Eye (tissue), 1 donor: ENCODE data around the gene NPHP4.

Experiments
- DNase-seq: peaks from one replicate; pipeline ENCODE4 v3.0.0-alpha.2; 2015

Gene NPHP4

GRCh38 chr1:5844442-5844841 is 147.8 kb downstream of the NPHP4 start:
- no peak for DNase-seq

DNA sequence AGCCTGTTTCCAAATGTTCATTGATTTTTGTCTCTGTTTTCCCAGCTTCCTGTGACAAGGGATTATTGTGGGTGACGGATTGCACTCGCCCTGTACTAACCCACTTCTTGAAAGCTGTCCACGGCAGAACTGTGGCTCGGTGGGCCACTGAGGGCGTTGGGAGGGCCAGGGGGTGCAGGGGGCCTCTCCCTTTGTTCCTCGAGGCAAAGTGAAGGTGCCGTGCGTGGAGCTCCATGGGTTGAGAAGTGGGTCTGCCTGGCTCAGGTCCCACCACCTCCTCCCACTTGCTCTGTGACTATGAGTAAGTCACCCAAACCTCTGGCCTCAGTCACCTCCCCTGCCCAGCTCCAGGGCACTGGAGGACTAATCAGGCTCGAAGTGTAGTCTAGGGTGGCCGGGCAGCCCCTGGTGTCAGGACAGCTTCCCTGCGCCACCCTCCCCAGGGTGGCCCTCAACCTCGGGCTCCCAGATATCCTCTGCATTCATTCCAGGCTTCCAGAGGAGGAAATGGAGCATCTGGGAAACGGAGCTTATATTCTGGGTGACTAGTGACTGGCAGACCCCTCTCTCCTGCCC is 148.6 kb downstream of the NPHP4 start:
- no peak for DNase-seq

- no peak for DNase-seq
Measured at GRCh38 chr1:5842679-5843078, 149.5 kb downstream of the NPHP4 start.

DNA sequence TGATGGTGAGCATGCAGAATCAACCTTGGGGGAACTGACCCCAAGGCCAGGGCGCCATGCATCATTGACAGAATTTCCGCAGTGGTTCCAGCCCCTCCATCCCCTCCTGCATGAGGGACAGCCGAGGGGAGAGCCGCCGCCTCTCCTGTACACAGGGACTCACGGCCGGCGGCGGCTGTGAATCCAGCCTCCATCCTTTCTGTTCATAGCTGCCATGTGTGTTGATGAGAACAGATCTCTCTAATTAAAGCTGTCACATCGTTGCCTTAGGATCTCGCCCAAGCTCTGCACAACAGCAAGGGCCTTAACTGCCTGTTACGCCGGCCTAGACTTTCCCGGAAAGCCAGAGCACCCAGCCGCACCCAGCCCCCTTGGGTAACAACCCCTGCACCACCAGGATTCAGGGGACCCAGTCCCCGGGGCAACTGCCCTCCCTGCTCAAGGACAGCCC is 151.6 kb downstream of the NPHP4 start:
- peak; percentile 46 for DNase-seq

DNA sequence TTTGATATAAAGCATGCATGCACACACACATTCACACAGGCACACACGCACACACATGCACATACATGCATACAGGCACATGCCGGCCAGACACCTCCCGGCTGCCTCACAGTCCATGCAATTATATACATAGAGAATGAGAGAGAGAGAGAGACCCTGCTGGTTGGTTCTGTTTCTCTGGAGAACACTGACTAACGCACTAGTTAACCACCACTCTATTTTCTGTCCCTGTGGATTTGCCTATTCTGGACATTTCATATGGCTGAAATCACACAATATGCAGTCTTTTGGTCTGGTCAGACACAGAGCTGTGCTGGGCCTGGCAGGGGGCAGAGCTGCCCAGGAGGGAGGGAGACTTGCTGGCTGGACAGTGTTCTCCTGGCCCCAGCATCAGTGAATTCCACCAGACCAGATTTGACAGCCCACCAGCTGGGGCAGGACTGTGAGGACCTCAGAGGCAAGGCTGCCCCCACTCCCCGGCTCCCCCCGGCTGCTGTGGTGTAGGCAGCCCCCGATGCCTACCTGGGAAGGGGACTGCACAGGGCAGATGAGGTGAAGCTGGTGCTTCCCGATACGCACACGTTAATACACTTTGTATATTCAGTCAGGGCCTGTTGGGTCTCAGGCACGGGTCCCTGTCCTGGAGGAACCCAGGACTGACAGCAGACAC is 152.2 kb downstream of the NPHP4 start:
- peak; percentile 64 for DNase-seq

DNA sequence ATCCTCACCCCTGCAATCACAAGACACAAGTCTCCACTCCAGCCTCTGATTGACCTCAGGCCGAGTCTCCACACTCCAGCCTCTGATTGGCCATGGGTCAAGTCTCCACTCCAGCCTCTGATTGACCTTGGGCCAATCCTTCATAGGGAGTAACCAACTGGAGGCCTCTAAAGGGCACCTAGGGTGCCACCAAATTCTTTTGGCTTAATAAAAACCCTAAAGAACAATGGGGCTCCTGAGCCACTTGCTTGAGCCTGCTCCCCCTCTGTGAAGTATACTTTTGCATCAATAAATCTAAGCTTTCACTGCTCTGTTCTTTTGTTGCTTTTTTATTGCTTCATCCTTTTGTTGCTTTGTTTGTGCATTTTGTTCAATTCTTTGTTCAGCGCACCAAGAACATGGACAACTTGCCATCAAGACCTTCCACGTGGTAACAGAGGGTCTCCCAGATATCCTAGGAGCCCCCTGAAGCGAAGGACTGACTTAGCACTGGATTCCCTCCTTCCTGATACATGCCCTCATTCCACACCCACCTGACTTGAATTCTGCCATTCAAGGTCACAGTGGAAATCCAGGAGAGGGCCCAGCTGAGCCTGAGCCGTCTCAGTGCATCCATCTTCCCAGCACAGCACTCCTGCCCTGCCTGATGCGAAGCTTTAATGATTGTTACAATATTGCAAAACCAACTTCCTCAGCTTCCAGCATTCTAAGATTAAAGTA is 152.9 kb downstream of the NPHP4 start:
- DNase-seq: peak; percentile 36

- no peak for DNase-seq
Measured at GRCh38 chr1:5837976-5838653, 154.1 kb downstream of the NPHP4 start.

- DNase-seq: no peak
Measured at GRCh38 chr1:5836776-5837440, 155.3 kb downstream of the NPHP4 start.

DNA sequence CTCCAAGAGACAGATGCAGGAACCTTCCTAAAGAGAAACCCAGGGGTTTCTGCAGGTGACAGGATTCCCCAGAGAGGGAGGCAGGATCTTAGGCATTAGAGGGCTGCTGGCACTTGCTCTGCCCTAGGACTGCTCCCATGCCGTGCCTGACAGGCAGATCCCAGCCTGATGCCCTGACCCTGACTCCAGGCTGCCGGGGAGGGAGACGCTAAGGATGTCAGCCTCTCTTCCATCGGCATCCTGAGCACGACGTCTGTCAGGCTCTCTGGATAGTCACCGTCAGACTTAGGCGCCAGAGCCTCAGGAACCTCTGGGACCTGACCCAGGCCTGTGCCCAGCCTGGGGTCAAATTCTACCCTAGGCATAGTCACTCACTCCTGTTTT is 157.1 kb downstream of the NPHP4 start:
- no peak for DNase-seq

DNA sequence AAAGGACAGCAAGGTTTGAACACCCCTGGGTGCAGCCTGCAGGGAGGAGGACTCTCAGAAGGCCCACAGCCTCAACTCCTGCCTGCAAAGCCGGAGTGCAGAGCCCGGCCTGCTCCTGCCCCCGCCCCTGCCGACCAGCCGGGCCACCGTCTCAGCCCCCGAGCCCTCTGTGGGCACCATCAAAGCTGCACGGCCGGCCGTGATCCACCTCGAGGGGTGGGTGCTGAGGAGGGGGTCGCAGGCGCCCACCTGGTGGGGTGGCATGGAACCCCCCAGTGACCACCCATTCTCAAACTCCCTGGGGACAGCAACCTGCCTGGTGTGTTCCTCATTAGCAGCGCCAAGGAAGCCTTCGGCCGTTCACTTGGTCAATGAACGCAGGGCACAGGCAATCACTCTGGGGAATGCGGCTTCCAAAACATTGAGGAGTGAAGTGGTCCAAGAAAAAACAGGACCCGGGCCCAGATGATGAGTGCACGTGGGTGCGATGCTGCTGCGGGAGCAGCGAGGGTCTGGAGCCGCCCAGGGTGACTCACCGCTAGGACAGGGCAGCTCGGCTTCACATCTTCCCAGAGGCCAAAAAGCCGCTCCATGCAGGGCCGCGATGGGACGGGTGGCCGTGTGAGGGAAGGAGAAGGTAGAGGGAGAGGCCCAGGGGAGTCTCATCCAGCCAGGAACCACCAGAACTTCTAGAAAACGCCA is 157.6 kb downstream of the NPHP4 start:
- no peak for DNase-seq

DNA sequence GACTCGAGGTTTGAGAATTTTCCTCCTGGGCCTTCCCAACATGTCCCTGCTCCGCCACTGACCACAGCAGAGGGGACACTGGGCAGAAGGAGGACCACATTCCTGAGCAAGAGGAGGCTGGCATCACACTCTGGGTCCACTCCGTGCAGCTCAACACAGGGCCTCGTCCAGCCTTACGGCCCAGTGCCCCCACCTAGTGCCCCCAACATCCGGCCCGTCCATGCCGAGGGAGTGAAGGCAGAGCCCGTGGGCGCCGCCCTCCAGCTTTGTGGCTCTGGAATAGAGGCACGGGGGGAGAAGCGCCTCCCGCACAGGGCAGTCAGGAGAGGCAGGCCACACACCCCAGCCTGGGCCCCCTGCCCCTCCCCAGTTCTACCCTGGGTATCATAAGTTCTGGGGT is 158.3 kb downstream of the NPHP4 start:
- DNase-seq: no peak

DNA sequence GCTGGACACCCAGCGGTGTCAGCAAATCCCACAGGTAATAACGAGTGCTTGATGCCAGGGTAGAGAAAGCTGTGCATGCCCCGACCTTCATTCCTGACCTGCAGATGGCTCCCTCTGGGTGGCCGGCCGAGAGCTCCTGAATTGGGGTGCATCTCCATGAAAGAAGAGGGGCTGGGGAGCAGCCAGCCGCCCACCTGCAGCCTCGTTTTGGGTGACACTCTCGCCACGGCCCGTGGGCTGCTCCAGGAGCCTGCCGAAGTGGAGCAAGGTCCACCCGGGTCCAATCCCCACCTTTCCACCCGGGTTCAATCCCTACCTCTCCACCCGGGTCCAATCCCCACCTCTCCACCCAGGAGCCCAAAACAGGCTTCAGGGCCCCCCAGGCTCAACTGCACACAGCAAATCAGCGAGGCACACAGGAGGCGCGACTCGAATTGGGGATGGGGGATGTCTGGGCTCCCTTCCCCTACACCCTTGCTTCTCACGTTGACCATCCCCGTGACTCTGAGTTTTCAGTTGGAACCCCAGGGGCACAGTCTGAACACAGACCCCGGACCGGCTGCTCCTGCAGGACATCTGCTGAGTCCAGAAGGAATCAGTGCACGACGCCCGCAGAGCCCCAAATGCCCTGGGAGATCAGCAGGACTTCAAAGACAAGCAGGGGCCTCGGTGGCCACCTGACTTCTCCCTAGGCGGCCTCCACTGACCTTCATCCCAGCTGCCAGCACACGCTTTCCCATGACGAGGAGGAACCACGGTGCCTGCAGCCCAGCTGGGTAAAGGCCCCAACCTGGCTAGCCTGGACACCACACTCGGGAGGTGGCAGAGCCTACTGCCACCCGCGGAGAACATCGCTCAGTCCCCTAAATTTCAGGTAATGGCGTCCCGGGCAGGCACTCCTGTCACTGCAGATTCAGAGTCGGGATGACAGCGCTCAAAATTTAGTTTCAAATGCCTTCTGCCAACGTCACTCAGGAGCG is 159.0 kb downstream of the NPHP4 start:
- no peak for DNase-seq

DNA sequence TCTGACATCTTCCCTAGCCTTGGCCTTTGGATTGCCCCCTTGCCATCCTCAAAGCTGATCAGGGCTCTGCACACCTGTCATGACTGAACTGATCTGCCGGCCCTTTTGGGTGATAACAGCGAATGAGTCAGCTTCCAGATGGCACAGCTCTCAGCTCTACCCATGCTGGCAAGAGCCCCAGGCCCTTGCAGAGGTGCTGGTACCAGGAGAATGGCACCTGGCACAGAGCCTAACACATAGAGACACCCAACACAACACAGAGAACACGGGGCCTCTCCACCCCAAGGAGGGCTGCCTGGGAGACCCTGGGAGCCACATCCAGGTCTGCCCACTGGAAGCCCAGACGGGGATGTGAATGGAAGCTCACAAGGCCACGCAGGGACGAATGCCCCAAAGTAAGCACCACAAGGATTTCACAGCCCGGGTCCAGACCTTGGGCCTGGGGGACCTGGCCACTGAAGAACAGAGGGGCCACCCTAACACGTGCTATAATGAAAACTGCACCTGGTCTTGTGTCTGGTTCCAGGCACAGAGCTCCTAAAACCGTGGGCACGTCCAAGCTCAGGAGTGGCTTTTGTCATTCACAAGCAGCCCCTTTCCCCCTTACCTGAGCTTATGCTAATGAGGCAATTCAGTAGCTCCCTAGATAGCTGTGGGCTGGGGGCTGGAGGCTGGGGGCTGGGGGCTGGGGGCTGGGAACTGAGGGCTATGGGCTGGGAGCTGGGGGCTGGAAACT is 160.5 kb downstream of the NPHP4 start:
- DNase-seq: no peak

DNA sequence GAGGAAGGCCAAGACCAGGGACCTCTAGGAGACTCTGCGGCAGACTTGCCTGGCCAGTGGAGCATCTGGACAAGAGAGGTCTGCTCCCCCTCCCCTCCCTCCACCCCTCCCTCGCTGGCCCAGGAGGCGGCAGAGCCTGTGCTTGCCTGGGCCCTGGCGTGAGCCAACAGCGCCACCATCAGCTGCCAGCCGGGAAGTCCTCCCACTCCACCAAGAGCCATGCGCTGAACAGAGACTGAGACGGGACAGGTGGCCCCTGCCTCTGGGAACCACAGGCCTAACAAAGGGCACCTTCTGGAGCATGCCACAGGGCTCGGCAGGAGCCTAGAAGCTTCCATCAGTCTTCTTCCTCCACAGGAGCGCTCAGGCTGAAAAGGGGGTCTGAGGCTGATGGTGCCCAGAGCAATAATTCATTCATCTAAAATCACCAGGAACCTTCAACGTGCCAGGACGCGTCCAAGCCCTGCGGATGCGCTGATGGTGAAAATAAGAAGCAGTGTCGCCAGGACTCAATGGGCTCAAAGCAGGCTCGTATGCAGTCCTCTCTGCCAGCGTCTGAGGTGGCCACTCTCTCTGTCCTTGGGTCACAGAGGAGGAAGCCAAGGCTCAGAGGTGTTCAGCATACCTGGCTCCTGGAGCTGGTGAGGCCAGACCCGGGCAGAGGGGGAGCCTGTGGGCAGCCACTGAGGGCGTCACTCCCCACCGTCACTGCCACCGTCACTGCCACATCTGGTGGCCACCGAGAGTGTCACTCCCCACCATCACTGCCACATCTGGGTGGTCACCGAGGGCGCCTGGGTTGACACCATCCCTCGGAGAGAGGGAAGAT is 161.2 kb downstream of the NPHP4 start:
- peak; percentile 80 for DNase-seq

- DNase-seq: no peak
Measured at GRCh38 chr1:5829414-5829813, 162.8 kb downstream of the NPHP4 start.

- peak; percentile 23 for DNase-seq
Measured at GRCh38 chr1:5828308-5828935, 163.8 kb downstream of the NPHP4 start.

DNA sequence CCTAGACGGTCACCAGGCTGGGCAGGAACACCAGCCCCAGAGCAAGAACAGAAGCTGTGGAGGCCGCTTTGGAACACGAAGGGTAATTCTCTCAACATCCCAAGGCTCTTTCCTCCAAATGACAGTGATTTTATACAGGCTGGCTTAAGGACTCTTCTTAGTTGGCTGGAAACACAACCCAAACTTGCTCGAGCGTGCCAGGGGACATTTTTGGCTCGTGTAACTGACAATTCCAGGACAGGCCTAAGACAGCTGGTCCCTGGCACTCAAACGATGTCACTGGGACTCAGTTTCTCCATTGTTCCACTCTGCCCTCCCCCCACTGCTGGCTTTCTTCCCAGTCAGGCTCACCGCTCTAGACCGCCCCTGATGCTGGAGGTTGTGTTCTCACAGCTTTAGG is 164.7 kb downstream of the NPHP4 start:
- no peak for DNase-seq

DNA sequence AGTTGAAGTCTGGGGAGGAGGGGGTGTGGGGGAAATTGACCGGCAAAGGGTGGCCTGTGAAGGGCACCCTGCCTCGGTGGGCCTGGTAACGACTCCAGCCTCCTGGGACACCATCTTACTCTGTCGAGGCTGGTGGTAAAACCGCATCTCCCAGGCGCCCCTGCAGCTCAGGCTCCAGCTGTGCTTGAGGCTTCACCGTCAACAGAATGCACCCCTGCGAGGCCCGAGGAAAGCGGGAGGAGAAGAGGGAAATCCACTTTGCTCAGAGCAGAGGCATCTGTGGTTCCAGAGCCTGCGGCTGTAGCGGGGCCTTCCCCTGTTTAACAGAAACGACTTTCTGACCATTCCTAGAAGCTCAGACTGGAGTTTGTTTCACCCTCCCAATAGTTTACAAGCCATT is 165.6 kb downstream of the NPHP4 start:
- DNase-seq: no peak

- no peak for DNase-seq
Measured at GRCh38 chr1:5822726-5823125, 169.5 kb downstream of the NPHP4 start.
